Measurements from ENCODE around the gene CTBS. TPM values are rescaled to one million over a fixed set of nuclear protein-coding genes. Genes with fewer than 3 reads are reported as not detected.

The CTBS gene
- total and polyA plus RNA-seq, 2 of the 8 experiments (the other 6 are each of a cell fraction or from before 2014, with no cell fraction given): 3.3 to 4.1 TPM

DNA sequence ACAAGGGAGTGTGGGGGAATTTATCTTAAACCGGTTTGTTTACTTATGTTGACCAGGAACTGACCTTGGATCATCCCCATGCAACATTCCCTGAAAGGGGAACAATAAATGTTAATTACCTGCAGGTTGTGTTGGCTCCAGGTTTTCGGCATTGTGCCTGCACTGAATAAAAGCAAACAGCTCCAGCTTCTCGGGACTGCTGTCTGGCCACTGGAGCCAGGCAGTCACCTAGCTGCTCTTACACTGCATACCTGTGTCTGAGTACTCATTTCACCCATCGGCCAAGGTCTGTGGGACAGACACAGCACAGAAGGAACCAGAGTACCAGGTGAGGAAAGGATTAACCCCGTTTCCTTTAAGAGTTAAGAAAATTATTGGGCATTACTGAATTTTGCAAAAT, 32.7 kb upstream of the CTBS start:
- Histone ChIP-seq H3K56ac (replicated peaks; ENCODE audit: insufficient read length, low read depth, low read length) (no peak overlapping the region), H3K23me2 (ENCODE audit: low read depth, low read length) (no peaks in the 10 kb centered on the region), H3K4me1 (replicated peaks in 1 of 4; ENCODE audit: control insufficient read depth in 3 of 4, insufficient read depth in 4 of 4, low read length in 3 of 4) (no peaks in the 10 kb centered on the region; a peak in 1 of 7 replicates), H3K36me3 (ENCODE audit: control insufficient read depth in 2 of 4, insufficient read depth in 4 of 4, low read length in 3 of 4) (no peaks in the 10 kb centered on the region), H3K23ac (ENCODE audit: insufficient read length) (no peak overlapping the region), H4K8ac (ENCODE audit: extremely low read depth, insufficient read depth, low read length) (no peak overlapping the region), H3K79me1 (ENCODE audit: low read depth, low read length) (no peaks in the 10 kb centered on the region), H3K9me3 (ENCODE audit: insufficient read depth in 2 of 2, low read depth in 1 of 2, low read length in 1 of 2) (peaks cover 20 to 24% of the 10 kb centered on the region in 2 experiments), H3K18ac (ENCODE audit: extremely low read depth, low read length) (no peak overlapping the region), H4K5ac (ENCODE audit: insufficient read length, low read depth, low read length) (no peak overlapping the region), H4K20me1 (replicated peaks in 1 of 2; ENCODE audit: control insufficient read depth in 1 of 2, insufficient read depth in 2 of 2, low read length in 2 of 2) (no peaks in the 10 kb centered on the region), H2BK20ac (ENCODE audit: low read length) (no peak overlapping the region), H3K9ac (replicated peaks in 1 of 4; ENCODE audit: extremely low read depth in 1 of 4, low read depth in 3 of 4, low read length in 3 of 4) (no peak overlapping the region), H3K79me2 (ENCODE audit: control insufficient read depth in 1 of 2, insufficient read depth in 2 of 2, low read length in 2 of 2) (no peaks in the 10 kb centered on the region), H3K4me3 (ENCODE audit: extremely low read depth in 1 of 4, insufficient read depth in 2 of 4, low read depth in 3 of 4, low read length in 4 of 4) (no peak overlapping the region), H2BK12ac (ENCODE audit: low read depth, low read length) (no peak overlapping the region), H3K27ac (ENCODE audit: low read depth, low read length) (no peak overlapping the region), H4K91ac (replicated peaks; ENCODE audit: insufficient read length, low read length) (no peak overlapping the region), H2BK120ac (replicated peaks; ENCODE audit: low read depth, low read length) (no peak overlapping the region), H3K4me2 (ENCODE audit: insufficient read depth in 1 of 2, low read depth in 2 of 2, low read length in 2 of 2) (no peak overlapping the region), H3K27me3 (replicated peaks in 1 of 4; ENCODE audit: control insufficient read depth in 3 of 4, extremely low read depth in 1 of 4, insufficient read depth in 3 of 4, low read length in 3 of 4) (no peaks in the 10 kb centered on the region), H3K4ac (replicated peaks; ENCODE audit: insufficient read length, low read depth, low read length) (no peak overlapping the region), H2AFZ (ENCODE audit: low read length) (no peak overlapping the region), H2BK5ac (ENCODE audit: low read depth, low read length) (no peak overlapping the region), H2AK5ac (ENCODE audit: low read depth, low read length) (no peak overlapping the region), H3K14ac (ENCODE audit: insufficient read length) (no peak overlapping the region), H2BK15ac (ENCODE audit: low read length) (no peak overlapping the region)
- TF ChIP-seq GTF2F1 (IDR thresholded peaks at IDR 0.05; ENCODE audit: borderline replicate concordance, low read depth, low read length) (no peak), SIX5 (IDR thresholded peaks at IDR 0.05; ENCODE audit: low read depth, low read length) (no peak), EZH2 (IDR thresholded peaks at IDR 0.05; ENCODE audit: low read depth, low read length, severe bottlenecking) (no peak), TAF7 (optimal IDR thresholded peaks at IDR 0.05; ENCODE audit: borderline replicate concordance, low read depth, low read length) (no peak), TEAD4 (IDR thresholded peaks at IDR 0.05; ENCODE audit: low read depth, low read length) (no peak), KDM5A (IDR thresholded peaks at IDR 0.05; ENCODE audit: low read length) (no peak), NANOG (IDR thresholded peaks at IDR 0.05; ENCODE audit: insufficient read depth, low read depth, low read length, poor library complexity, severe bottlenecking) (no peak), RNF2 (IDR thresholded peaks at IDR 0.05; ENCODE audit: borderline replicate concordance, low read depth, low read length, missing control alignments, poor library complexity, severe bottlenecking) (no peak)
- TF ChIP-seq, protein P1, sequence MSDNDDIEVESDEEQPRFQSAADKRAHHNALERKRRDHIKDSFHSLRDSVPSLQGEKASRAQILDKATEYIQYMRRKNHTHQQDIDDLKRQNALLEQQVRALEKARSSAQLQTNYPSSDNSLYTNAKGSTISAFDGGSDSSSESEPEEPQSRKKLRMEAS (IDR thresholded peaks at IDR 0.05): no peak
- TF ChIP-seq, protein P2, sequence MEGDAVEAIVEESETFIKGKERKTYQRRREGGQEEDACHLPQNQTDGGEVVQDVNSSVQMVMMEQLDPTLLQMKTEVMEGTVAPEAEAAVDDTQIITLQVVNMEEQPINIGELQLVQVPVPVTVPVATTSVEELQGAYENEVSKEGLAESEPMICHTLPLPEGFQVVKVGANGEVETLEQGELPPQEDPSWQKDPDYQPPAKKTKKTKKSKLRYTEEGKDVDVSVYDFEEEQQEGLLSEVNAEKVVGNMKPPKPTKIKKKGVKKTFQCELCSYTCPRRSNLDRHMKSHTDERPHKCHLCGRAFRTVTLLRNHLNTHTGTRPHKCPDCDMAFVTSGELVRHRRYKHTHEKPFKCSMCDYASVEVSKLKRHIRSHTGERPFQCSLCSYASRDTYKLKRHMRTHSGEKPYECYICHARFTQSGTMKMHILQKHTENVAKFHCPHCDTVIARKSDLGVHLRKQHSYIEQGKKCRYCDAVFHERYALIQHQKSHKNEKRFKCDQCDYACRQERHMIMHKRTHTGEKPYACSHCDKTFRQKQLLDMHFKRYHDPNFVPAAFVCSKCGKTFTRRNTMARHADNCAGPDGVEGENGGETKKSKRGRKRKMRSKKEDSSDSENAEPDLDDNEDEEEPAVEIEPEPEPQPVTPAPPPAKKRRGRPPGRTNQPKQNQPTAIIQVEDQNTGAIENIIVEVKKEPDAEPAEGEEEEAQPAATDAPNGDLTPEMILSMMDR (IDR thresholded peaks at IDR 0.05; ENCODE audit: control extremely low read depth in 1 of 3, insufficient read depth in 1 of 3, low read depth in 1 of 3, low read length in 3 of 3): no peak
- WGBS, 2 experiments (ENCODE audit: extremely low coverage in 1 of 2, insufficient coverage in 1 of 2, insufficient read length in 1 of 2, insufficient replicate concordance in 2 of 2, low coverage in 1 of 2, low lambda C conversion rate in 2 of 2, missing lambda C conversion rate in 1 of 2): 75% methylated on average over 5 of the region's 5 CpGs; no CpG with 5 or more reads in 1 of the 2 experiments
- ChIA-PET POLR2A (ENCODE audit: partially characterized antibody) (interaction anchor here (0.6 kb wide), 1 partner anchor 182 kb away, joined by 3 read pairs; no protein-coding TSS in a partner anchor), CTCF (ENCODE audit: partially characterized antibody) (interaction anchor here (1.0 to 2.4 kb wide), 7 partner anchors 13 to 168 kb away, joined by 3 to 12 read pairs (median 5); no protein-coding TSS in a partner anchor)
- FAIRE-seq: no peak
- DNase-seq (ENCODE audit: low read depth in 1 of 2, low spot score in 2 of 2): no peak

Data from H1 (cell line).